GM18507 (cell line): ENCODE results near the gene GOLGA6B.
A peak's percentile ranks its signal among the peaks of the same experiment; 100 is the strongest.
"Not testable (repeated sequence)": the region's sequence is repeated elsewhere in the genome, so short reads cannot be mapped to it uniquely, and the experiment has no call there.

Experiments used
- DNase-seq: peaks from one replicate; pipeline ENCODE4 v3.0.0; 2011; ENCODE audit warnings: low read depth; ENCODE audit not compliant: insufficient read length; ENCODE audit errors: extremely low spot score
- FAIRE-seq: peaks from 2 replicates; lab custom pipeline; 2011; peaks lifted over from hg19 to GRCh38; lab: Jason Lieb, UNC

The GOLGA6B gene, protein sequence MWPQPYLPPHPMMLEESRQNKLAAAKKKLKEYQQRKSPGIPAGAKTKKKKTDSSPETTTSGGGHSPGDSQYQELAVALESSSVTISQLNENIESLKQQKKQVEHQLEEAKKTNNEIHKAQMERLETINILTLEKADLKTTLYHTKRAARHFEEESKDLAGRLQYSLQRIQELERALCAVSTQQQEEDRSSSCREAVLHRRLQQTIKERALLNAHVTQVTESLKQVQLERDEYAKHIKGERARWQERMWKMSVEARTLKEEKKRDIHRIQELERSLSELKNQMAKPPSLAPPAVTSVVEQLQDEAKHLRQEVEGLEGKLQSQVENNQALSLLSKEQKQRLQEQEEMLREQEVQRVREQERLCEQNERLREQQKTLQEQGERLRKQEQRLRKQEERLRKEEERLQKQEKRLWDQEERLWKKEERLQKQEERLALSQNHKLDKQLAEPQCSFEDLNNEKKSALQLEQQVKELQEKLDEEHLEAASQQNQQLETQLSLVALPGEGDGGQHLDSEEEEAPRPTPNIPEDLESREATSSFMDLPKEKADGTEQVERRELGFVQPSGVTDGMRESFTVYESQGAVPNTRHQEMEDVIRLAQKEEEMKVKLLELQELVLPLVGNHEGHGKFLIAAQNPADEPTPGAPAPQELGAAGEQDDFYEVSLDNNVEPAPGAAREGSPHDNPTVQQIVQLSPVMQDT

DNA sequence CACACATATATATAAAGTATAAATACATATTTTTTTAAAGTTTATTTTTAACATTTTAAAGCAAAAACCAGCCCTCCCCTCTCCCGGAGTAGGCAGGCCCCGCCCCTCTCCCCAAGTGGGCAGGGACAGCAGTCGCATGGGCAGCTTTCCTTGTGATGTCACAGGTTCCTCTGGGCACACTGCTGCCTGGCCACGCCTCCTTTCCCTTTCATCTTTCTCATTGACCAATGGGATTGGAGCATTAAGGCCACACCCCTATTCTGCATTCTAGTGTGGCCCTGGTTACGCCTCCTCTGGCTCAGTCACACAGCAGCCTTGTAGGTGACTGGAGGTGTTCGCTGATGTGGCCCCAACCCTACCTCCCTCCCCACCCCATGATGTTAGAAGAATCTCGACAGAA lies at the start of gene GOLGA6B:
GOLGA6B (plus strand) TSS at position 301 of the 400 bp plus-strand sequence; CDS start at position 342, 41 bp downstream.
- DNase-seq, FAIRE-seq: not testable (repeated sequence)

GRCh38 chr15:72604794-72605193 lies 49.7 kb upstream of the GOLGA6B start:
- no peak for DNase-seq

GRCh38 chr15:72608084-72608483 lies 46.4 kb upstream of the GOLGA6B start:
- not testable (repeated sequence) for DNase-seq, FAIRE-seq

More at GRCh38 chr15:72604794-72605193, 49.7 kb upstream of the GOLGA6B start:
- no peak for FAIRE-seq

DNA sequence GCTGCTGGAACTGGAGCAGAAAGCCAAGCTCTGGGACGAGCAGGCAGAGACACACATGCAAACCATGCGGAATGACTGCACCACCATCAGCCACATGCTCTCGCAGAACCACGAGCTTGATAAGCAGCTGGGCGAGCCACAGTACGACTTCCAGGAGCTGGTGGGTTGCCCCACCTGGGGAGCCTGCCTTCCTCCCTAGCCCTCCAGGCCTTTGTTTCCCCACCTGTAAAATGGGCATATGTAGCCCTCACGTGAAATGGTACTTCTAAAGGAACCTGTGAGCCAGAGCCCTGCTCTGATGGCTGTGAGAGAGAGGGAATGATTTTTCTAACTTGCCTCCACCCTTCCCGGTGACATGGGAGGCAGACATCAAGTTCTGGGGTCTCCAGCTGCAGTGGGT lies 44.6 kb upstream of the GOLGA6B start:
- DNase-seq: no peak
- no peak for FAIRE-seq

DNA sequence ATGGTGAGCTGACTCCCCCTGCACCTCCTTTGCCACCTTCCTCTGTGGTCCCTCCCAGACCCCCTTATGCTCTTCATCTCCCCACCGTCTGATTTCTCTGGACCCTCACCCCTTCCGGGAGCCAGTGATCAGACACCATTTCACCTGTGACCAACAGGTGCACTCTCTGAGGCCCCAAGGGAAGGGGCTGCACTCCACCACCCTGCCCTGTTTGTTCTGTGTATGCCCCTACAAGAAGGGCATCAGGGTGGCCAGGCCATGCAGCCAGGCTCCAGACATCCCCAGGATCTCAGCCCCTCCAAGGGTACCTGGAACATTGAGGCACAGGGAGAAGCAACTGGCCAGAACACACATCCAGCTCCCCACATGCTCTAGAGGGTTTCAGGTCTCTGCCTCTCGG lies 42.2 kb upstream of the GOLGA6B start:
- not testable (repeated sequence) for FAIRE-seq, DNase-seq

DNA sequence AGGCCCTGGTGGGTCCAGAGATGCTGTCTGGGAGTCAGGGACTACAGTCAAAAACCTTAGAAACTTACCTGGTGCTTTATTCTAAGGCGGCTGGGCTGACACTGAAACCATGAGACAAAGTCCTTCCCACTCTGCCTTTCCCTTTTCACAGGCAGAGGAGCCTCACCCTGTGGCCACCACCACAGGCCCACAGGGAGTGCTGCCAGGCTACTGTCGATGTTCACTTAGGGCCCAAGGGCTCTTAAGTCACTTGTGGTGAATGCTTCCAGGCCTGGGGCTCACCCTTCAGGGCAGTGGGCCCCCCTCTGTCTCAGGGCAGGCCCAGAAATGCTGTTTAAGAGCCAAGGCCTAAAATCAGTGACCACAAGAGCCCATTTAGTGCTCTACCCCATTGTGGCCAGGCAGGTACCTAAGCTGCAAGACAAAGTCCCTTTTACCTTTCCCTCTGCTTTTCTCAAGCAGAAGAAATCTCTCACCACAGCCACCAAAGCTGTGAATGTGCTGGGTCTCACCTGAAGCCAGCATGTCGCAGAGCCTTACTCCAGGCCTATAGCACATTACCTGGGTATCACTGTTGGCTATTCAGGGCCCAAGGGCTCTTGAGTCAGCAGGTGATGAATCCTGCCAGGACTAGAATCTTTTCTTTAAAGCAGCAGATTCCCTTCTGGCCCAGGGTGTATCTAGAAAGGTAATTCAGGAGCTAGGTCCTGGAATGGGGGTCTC lies 39.5 kb upstream of the GOLGA6B start:
- FAIRE-seq (no peak), DNase-seq (no peak)

- not testable (repeated sequence) for DNase-seq, FAIRE-seq
Measured at GRCh38 chr15:72615533-72616233, 38.8 kb upstream of the GOLGA6B start.

DNA sequence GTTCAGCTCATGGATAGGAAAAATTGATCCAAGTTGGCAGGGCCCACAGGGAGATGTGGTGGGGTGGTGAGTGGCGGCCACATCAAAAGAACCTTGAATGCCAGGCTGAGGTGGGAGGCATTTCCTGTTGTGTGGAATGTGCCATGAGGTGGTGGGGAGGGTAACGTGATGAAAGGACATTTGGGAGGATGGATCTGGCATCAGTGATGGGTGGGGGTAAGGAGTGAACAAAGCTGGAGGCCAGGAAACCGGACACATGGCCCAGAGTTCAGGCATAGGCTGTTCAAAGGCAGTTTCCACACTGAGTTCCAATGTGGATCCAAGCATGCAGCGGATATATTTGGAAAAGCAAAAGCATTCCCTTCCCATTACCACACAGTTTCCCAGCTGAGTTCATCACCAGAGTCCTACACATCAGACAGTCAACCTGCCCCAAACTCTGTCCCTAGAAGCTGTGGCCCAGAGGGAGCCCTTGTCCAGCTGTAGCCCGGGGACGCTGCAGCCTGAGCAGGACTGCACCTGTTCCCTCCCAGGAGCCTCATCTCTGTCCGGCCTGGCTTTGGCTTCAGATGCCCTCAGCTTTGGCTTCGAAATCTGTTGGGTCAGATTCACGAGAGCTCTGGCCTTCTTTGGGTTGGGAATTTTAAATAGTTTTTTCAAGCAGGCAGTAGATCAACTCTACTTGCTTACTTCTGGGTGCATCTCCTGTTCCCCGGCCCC lies 37.8 kb upstream of the GOLGA6B start:
- FAIRE-seq (no peak), DNase-seq (no peak)

GRCh38 chr15:72623854-72624253 lies 30.6 kb upstream of the GOLGA6B start:
- not testable (repeated sequence) for DNase-seq, FAIRE-seq

DNA sequence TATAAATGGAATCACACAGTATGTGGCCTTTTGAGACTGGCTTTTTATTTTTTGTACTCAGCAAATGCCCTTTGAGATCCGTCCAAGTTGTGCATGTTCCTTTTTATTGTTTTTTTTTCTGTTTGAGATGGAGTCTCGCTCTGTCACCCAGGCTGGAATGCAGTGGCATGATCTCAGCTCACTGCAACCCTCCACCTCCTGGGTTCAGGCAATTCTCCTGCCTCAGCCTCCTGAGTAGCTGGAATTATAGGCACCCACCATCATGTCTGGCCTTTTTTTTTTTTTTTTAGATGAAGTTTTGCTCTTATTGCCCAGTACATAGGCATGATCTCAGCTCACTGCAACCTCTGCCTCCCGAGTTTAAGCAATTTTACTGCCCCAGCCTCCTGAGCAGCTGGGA lies 28.3 kb upstream of the GOLGA6B start:
- not testable (repeated sequence) for DNase-seq, FAIRE-seq

DNA sequence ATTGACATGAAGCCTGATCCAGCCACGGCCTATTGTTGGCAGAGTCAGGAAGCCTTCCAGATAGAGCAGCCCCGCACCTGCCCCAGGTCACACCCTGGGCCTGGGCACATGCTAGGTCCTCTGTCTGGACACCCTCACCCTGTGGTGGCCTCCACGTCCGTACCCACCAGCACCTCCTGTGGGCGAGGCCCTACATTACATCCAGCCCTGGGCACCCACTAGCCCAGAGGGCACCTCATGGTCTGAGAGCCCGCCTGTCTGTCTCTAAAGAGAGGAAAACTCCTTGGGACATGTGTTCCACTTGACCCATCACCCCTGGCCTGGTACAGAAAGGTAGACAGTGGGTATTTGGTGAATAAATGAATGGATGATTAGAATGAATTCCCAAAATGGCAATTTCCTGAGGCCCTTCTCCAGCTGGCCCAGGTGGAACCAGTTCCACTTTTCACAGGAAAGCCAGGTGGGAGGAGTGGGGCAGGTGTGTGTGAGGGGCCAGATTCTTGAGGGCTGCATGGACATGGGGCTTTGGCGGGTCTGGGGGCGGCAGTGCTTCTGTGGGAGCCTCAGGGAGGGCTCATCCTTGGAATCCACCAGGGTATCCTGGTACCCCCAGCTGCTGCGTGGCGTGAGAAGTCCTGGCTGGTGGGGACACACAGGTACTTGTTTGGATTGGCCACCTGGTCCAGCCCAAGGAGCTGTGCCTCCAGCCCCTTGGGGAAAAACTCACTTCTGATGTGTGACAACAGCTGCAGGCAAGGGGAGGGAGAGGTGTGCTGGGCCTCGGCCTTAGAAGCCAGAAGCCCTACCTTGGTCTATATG lies 26.0 kb upstream of the GOLGA6B start:
- FAIRE-seq, DNase-seq: not testable (repeated sequence)

GRCh38 chr15:72629068-72629570 lies 25.4 kb upstream of the GOLGA6B start:
- not testable (repeated sequence) for DNase-seq, FAIRE-seq

- DNase-seq: not testable (repeated sequence)
- peak; percentile 31 for FAIRE-seq
Measured at GRCh38 chr15:72636519-72637282, 17.8 kb upstream of the GOLGA6B start.

- DNase-seq, FAIRE-seq: not testable (repeated sequence)
Measured at GRCh38 chr15:72639759-72640483, 14.6 kb upstream of the GOLGA6B start.

- FAIRE-seq, DNase-seq: not testable (repeated sequence)
Measured at GRCh38 chr15:72642271-72642670, 12.2 kb upstream of the GOLGA6B start.

GRCh38 chr15:72648631-72649253 lies 5.8 kb upstream of the GOLGA6B start:
- not testable (repeated sequence) for FAIRE-seq, DNase-seq
